KMS-11 (cell line): ENCODE data around the gene KCNA5.

Experiments used
- H2AFZ ChIP-seq: fragments of 200-600 bp; sonication (generic); 2 replicates; pipeline ENCODE4 v1.6.1; 2016; ENCODE audit warnings: antibody characterized with exemption, mixed run types, low read depth
- H3K27ac ChIP-seq: fragments of 200-600 bp; sonication (generic); 2 replicates; pipeline ENCODE4 v1.6.1; 2016; ENCODE audit warnings: mild to moderate bottlenecking, mixed run types
- H3K27me3 ChIP-seq: fragments of 200-600 bp; sonication (generic); 2 replicates; pipeline ENCODE4 v1.6.1; 2017; ENCODE audit warnings: mild to moderate bottlenecking, low read depth, mixed run types, moderate library complexity; ENCODE audit not compliant: insufficient read depth
- H3K36me3 ChIP-seq: fragments of 200-600 bp; sonication (generic); 2 replicates; pipeline ENCODE4 v1.6.1; 2017; ENCODE audit warnings: mild to moderate bottlenecking, mixed run types; ENCODE audit not compliant: insufficient read depth
- H3K4me1 ChIP-seq: fragments of 200-600 bp; sonication (generic); 2 replicates; pipeline ENCODE4 v1.6.1; 2016; ENCODE audit warnings: mild to moderate bottlenecking, low read depth, mixed run types; ENCODE audit not compliant: poor library complexity, severe bottlenecking
- H3K4me2 ChIP-seq: fragments of 200-600 bp; sonication (generic); 2 replicates; pipeline ENCODE4 v1.7.0; 2016; ENCODE audit warnings: mild to moderate bottlenecking, mixed run types
- H3K4me3 ChIP-seq: fragments of 200-600 bp; sonication (generic); IDR thresholded peaks from 2 replicates; pipeline ENCODE4 v1.6.1; 2017; ENCODE audit warnings: low read depth, low read length, mixed read lengths; ENCODE audit not compliant: insufficient read depth
- H3K79me2 ChIP-seq: fragments of 200-600 bp; sonication (generic); 2 replicates; pipeline ENCODE4 v1.6.1; 2016; ENCODE audit warnings: low read depth, mixed run types; ENCODE audit not compliant: insufficient read depth
- H3K9ac ChIP-seq: fragments of 200-600 bp; sonication (generic); 2 replicates; pipeline ENCODE4 v1.6.1; 2016; ENCODE audit warnings: mild to moderate bottlenecking, mixed run types
- H4K20me1 ChIP-seq: fragments of 200-600 bp; sonication (generic); 2 replicates; pipeline ENCODE4 v1.6.1; 2016; ENCODE audit warnings: mild to moderate bottlenecking, mixed run types; ENCODE audit not compliant: insufficient read depth
- CTCF ChIP-seq: fragments of 200-600 bp; sonication (generic); conservative IDR thresholded peaks from 2 replicates; pipeline ENCODE4 v1.6.1; 2017; ENCODE audit warnings: low read depth, mild to moderate bottlenecking, antibody characterized with exemption, low read length, moderate library complexity, mixed read lengths

The KCNA5 gene

DNA sequence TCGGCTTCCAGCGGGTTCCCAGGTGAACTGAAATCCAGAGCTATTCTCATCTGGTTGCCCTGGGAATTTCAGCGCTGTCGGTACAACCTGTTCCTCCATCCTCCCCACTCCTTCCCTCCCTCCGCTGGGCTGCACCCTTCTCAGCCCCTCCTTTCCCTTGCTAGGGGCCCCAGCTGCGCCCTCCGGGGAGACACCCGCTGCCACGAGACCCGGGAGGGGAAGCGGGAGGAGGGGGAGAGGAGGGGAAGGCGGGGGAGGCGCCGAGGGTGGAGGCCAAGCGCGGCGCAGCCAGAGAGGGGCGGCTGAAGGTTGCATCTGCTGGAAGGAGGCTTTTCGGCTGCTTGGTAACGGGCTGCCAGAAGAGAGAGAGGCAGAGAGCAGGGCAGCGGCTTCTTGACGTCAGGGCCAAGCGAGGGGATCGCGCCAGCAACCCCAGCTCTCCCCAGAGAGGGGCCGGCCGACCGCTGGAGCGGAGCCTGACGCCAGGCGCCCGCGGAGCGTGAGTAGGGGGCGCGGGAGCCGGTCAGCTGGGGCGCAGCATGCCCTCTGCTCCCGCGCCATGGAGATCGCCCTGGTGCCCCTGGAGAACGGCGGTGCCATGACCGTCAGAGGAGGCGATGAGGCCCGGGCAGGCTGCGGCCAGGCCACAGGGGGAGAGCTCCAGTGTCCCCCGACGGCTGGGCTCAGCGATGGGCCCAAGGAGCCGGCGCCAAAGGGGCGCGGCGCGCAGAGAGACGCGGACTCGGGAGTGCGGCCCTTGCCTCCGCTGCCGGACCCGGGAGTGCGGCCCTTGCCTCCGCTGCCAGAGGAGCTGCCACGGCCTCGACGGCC lies at the start of gene KCNA5:
Gene KCNA5 (plus strand): TSS at position 291 of the 831 bp plus-strand sequence. CDS start 269 bp downstream, at position 560.
- Histone ChIP-seq H3K27ac (no peak within 1 kb of the TSS), H3K4me3 (no peak within 1 kb of the TSS), H3K36me3 (no peaks in the 10 kb centered on the region), H3K4me2 (no peak within 1 kb of the TSS), H3K9ac (no peak within 1 kb of the TSS), H3K4me1 (no peaks in the 10 kb centered on the region), H4K20me1 (no peaks in the 10 kb centered on the region), H2AFZ (no peak within 1 kb of the TSS), H3K27me3 (no peaks in the 10 kb centered on the region), H3K79me2 (no peaks in the 10 kb centered on the region)
- no peak for TF ChIP-seq CTCF

DNA sequence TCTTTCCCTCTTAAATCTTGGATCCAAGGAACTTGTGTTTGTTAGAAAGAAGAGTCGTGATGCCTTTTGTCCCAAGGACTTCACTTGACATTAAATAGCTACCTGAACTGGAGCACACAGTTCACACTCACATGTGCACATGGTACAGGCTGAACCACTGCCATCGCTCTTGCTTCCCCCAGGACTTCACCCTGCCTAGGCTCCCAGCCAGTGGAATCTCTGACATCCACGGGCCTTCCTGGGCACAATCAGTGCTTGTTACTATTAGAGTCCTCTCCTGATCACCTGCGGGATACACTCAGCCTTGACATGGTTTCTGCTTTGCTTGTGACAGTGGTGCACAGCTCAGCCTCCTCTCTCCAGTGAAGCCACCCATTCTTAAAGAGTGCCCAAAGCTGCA lies 49.1 kb upstream of the KCNA5 start:
- H3K36me3 ChIP-seq = no peaks in the 10 kb centered on the region
- no peak for TF ChIP-seq CTCF
- no peaks in the 10 kb centered on the region for H4K20me1 ChIP-seq
- no peak overlapping the region for H3K27ac ChIP-seq
- H3K4me1 ChIP-seq = no peaks in the 10 kb centered on the region
- H2AFZ ChIP-seq = no peak overlapping the region
- no peak overlapping the region for H3K9ac ChIP-seq
- H3K4me3 ChIP-seq = no peak overlapping the region
- no peaks in the 10 kb centered on the region for H3K79me2 ChIP-seq
- no peaks in the 10 kb centered on the region for H3K27me3 ChIP-seq
- H3K4me2 ChIP-seq = no peak overlapping the region

DNA sequence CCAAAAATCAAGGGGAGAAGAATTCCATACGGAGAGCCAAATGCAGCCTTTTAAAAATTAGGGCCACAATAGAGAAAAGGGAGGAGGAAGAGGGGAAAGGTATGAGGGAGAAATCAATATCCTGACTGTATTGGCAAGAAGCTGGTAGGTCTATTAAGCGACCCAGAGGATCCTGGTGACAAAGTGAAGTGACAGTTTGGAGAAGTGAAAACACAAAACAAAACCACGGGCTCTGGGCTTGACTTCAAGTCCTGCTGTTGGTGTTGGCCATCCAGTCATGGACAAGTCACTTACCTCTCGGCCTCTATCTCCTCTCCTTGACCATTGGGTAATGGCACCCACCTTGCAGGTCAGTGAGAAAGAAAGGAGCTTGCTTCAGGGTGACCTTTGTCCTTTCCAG lies 47.0 kb upstream of the KCNA5 start:
- H3K79me2 ChIP-seq = no peaks in the 10 kb centered on the region
- H3K27ac ChIP-seq = no peak overlapping the region
- H3K4me2 ChIP-seq = no peak overlapping the region
- no peak overlapping the region for H3K9ac ChIP-seq
- no peaks in the 10 kb centered on the region for H3K36me3 ChIP-seq
- no peak overlapping the region for H2AFZ ChIP-seq
- no peaks in the 10 kb centered on the region for H3K27me3 ChIP-seq
- H4K20me1 ChIP-seq = no peaks in the 10 kb centered on the region
- H3K4me3 ChIP-seq = no peak overlapping the region
- no peaks in the 10 kb centered on the region for H3K4me1 ChIP-seq
- TF ChIP-seq CTCF = no peak

- Histone ChIP-seq H3K4me1 (no peaks in the 10 kb centered on the region), H3K36me3 (no peaks in the 10 kb centered on the region), H4K20me1 (no peaks in the 10 kb centered on the region), H3K27ac (no peak overlapping the region), H2AFZ (no peak overlapping the region), H3K4me2 (no peak overlapping the region), H3K79me2 (no peaks in the 10 kb centered on the region), H3K27me3 (no peaks in the 10 kb centered on the region), H3K9ac (no peak overlapping the region), H3K4me3 (no peak overlapping the region)
- TF ChIP-seq CTCF = no peak
Observed at GRCh38 chr12:4997939-4998338, 45.7 kb upstream of the KCNA5 start.
